Activated CD8-positive, alpha-beta T cell treated with anti-CD3 and anti-CD28 coated beads, Interleukin-2, amount 10 ng/mL, durations not matched to agents 7 days and 5 days (primary cell): ENCODE data around the gene PTPRE. TPM values are rescaled to one million over a fixed set of nuclear protein-coding genes. Genes with fewer than 3 reads are reported as not detected.

Experiments used
- ATAC-seq: fragments of 150-1000 bp; cut with Tn5 transposase; one replicate; pipeline ENCODE4 v1.10.0; 2021; ENCODE audit warnings: moderate library complexity
- CTCF ChIA-PET: fragments of 350-600 bp; sonication (Branson Sonifier 250); formaldehyde crosslinking; loops from one replicate; lab custom pipeline; 2021; ENCODE audit warnings: antibody characterized with exemption; lab: Charles Lee
- POLR2A ChIA-PET: fragments of 350-600 bp; sonication (Branson Sonifier 250); formaldehyde crosslinking; loops from one replicate; lab custom pipeline; 2021; ENCODE audit warnings: antibody characterized with exemption; lab: Charles Lee
- DNase-seq: peaks from one replicate; pipeline ENCODE4 v3.0.0-alpha.2; 2020
- H3K27ac Mint-ChIP-seq: one replicate; pipeline ENCODE4 v1.8.0; 2021; ENCODE audit warnings: mild to moderate bottlenecking, mixed read lengths
- H3K27me3 Mint-ChIP-seq: one replicate; pipeline ENCODE4 v1.8.0; 2021; ENCODE audit warnings: low read depth, mixed read lengths
- H3K36me3 Mint-ChIP-seq: one replicate; pipeline ENCODE4 v1.8.0; 2021; ENCODE audit warnings: low read depth, mixed read lengths
- H3K4me1 Mint-ChIP-seq: one replicate; pipeline ENCODE4 v1.8.0; 2021; ENCODE audit warnings: low read depth, mixed read lengths
- H3K4me3 Mint-ChIP-seq: one replicate; pipeline ENCODE4 v1.8.0; 2021; ENCODE audit warnings: mild to moderate bottlenecking, mixed read lengths
- H3K9me3 Mint-ChIP-seq: one replicate; pipeline ENCODE4 v1.8.0; 2022; ENCODE audit warnings: mixed read lengths; ENCODE audit not compliant: insufficient read depth
- total RNA-seq, 2 experiments: library from RNA; stranded (reverse); gene quantifications; one replicate each; pipeline ENCODE4 v1.2.3, GENCODE V29; 2021

Gene PTPRE
- total RNA-seq, 2 experiments from 2014 or later: 21.4 to 24.5 TPM

DNA sequence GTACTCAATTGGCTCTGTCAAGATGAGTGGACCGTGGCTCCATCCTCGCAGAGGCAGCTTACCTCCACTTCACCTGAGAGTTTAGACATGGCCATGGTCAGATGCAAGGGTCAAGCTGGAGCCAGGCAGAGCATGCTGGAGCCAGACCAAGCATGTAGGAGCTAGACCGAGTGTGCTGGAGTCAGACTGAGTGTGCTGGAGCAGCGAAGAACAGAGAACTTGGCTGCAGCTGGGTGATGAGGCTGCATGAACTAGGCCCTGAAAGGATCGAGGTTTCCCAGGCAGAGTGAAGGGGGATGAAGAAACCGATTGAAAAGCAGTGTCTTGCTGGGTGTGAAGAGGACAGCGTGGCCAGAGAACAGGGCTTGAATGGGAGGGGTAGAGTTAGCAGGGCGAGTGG is 133.2 kb downstream of the PTPRE start:
- Mint-ChIP-seq H3K27ac (no peak overlapping the region), H3K27me3 (no peaks in the 10 kb centered on the region), H3K4me1 (peaks cover 11% of the 10 kb centered on the region), H3K4me3 (no peak overlapping the region), H3K9me3 (no peaks in the 10 kb centered on the region), H3K36me3 (no peaks in the 10 kb centered on the region)
- DNase-seq (no peak), ATAC-seq (no peak)
- ChIA-PET CTCF (interaction anchor here (2.2 kb wide), 1 partner anchor 29 kb away, joined by 14 read pairs; no protein-coding TSS in a partner anchor), POLR2A (interaction anchor here (1.2 kb wide), 1 partner anchor 23 kb away, joined by 4 read pairs; no protein-coding TSS in a partner anchor)

DNA sequence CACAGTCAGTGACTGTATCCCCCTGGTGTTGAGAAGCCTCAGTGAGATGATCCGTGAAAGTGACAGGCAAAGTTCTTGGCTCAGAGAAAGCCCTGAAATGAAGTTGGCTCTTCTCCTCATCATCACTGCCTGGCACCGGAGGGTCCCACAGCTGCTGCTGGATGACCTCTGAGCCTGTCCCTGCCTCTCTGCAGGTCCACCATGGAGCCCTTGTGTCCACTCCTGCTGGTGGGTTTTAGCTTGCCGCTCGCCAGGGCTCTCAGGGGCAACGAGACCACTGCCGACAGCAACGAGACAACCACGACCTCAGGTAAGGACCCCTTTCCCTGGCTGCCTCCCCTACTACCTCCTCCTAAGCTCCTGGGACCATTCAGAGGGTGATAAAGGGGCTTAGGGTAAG is 133.8 kb downstream of the PTPRE start:
- Mint-ChIP-seq H3K27ac (no peak overlapping the region), H3K9me3 (no peaks in the 10 kb centered on the region), H3K4me3 (no peak overlapping the region), H3K36me3 (no peaks in the 10 kb centered on the region), H3K4me1 (peaks cover 8% of the 10 kb centered on the region), H3K27me3 (no peaks in the 10 kb centered on the region)
- ChIA-PET POLR2A (interaction anchor here (1.2 kb wide), 1 partner anchor 22 kb away, joined by 4 read pairs; no protein-coding TSS in a partner anchor), CTCF (interaction anchor here (2.2 kb wide), 1 partner anchor 29 kb away, joined by 14 read pairs; no protein-coding TSS in a partner anchor)
- ATAC-seq (no peak), DNase-seq (no peak)

DNA sequence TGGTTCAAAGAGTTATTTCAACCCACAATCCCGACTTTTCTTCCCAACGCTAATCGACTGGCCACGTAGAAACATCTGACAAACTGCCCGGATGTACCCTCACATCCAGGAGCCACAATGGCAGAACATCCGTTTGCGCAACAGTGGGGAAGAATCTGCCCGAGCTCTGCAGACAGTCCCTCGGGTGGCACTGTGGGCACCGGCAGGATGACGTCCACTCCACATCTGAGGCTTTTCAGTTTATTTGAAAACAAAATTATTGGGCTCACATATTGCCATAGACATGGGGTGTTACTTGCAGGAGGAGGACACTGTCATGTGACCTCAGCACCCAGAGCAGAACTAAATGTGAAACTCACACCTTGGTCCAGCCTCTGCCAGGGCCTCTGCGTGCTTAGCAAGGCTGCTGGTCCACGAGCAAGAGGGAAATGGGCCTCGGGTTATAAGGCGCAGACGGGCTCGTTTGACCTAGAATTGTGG is 135.3 kb downstream of the PTPRE start:
- ATAC-seq: no peak
- no peak for DNase-seq
- POLR2A ChIA-PET: no interaction called here
- Mint-ChIP-seq H3K27me3 (no peaks in the 10 kb centered on the region), H3K9me3 (no peaks in the 10 kb centered on the region), H3K27ac (no peak overlapping the region), H3K4me3 (no peak overlapping the region), H3K36me3 (no peaks in the 10 kb centered on the region), H3K4me1 (peaks cover 18% of the 10 kb centered on the region)
- CTCF ChIA-PET: interaction anchor here (0.9 kb wide), 1 partner anchor 31 kb away, joined by 3 read pairs; no protein-coding TSS in a partner anchor

DNA sequence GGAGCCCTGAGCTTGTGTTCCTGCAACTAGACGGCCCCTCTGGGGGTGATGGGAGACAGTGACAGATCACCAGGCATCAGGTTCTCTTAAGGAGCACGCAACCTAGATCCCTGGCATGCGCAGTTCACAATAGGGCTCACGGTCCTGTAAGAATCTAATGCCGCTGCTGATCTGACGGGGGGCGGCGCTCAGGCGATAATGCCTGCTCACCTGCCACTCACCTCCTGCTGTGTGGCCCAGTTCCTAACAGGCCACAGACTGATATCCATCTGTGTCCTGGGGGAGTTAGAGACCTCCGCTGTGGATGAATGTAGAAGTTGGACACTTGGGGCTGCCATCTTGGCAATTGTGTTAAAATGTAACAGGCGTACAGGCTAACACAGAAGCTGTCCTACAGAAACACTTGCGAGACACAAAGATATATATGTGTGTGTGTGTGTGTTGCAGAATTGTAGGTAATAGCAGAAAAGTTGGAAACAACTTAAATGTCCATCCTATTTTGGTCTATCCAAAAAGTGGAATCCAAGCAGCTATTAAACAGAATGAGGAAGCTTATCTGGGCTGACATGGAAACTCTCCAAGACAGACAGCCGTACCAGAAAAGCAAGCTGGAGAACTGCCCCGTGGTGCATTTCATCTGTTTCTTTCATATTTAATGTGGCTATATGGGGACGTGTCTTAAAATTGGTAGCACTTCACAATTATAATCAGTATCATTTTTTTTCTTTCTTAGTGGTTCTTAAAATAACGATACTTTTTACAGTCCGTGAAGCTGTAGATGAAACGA is 136.5 kb downstream of the PTPRE start:
- POLR2A ChIA-PET: interaction anchor here (0.7 kb wide), 1 partner anchor 21 kb away, joined by 3 read pairs; no protein-coding TSS in a partner anchor

DNA sequence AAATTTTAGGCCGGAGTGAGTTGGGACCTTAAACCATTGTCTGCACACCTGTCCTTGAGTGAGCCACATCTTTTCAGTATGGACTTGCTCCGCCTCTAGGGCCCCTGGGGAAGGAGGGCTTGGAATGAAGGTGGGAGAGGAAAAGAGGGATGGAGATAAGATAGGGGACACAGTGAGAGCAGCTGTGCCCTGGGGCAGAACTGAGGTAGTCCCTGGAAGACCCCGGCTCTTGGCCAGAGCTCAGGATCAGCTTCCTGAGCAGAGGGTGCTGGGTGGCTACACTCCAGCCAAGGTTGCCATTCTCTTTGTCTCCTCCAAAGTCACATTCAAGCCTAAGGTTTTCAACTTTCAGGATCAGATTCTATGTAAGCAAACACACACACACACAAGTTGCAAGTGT is 137.3 kb downstream of the PTPRE start:
- Mint-ChIP-seq H3K36me3 (peaks cover 10% of the 10 kb centered on the region), H3K27ac (peak overlapping the region; percentile 11), H3K27me3 (no peaks in the 10 kb centered on the region), H3K9me3 (no peaks in the 10 kb centered on the region), H3K4me3 (no peak overlapping the region), H3K4me1 (peaks cover 32% of the 10 kb centered on the region)
- ChIA-PET POLR2A (interaction anchor here (0.7 kb wide), 1 partner anchor 21 kb away, joined by 3 read pairs; no protein-coding TSS in a partner anchor), CTCF (interaction anchor here (0.6 to 6.2 kb wide), 3 partner anchors 8 to 26 kb away, joined by 3 to 87 read pairs (median 3); no protein-coding TSS in a partner anchor)
- DNase-seq (no peak), ATAC-seq (no peak)

More for the DNA sequence above, 136.5 kb downstream of the PTPRE start:
- no peaks in the 10 kb centered on the region for H3K27me3 Mint-ChIP-seq
- H3K27ac Mint-ChIP-seq: no peak overlapping the region
- ATAC-seq: no peak
- peaks cover 6% of the 10 kb centered on the region for H3K36me3 Mint-ChIP-seq
- no peaks in the 10 kb centered on the region for H3K9me3 Mint-ChIP-seq
- peaks cover 24% of the 10 kb centered on the region for H3K4me1 Mint-ChIP-seq
- no peak overlapping the region for H3K4me3 Mint-ChIP-seq
- CTCF ChIA-PET: interaction anchor here (0.6 to 6.2 kb wide), 3 partner anchors 7 to 26 kb away, joined by 3 to 87 read pairs (median 3); no protein-coding TSS in a partner anchor
- DNase-seq: no peak

DNA sequence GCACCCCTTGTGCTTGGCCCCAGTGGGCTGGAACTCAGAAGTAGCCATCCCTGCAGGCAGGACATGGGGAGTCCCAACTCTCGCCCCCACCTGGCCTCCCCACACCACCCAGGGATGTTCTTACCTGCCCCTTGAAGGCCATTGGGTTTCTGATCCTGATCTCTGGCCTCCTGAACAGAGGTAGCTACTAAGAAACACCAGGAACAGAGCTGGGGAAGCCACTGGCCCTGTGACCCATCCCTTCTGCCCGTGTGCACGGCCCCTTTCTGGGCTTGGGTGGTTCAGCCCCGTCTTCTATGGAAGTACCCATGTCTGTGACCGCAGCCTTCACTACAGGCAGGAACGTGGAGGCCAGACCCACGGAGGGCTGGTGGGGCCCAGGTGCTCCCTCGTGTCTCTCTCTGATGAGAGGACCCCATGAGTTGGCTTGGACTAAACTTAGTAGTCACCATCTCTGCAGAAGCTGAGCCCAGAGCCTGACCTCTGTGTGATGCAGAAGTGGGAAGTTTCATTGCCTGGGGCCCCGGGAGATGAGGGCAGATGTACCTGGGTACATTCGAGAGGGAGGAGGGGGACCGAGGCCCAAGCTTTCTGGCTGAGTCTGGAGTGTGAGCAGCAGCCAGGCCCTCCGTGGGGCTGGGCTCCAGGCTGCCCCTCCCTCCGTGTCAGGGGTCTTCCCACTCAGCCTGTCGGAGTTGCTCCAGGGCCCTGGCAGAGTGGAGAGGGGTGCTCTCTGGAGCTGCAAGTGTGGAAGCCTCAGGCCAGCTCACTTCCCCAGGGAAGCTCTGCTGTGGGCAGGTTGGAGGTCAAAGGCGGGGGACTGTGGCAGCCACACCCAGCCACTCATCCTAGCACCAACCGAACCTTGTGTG is 138.3 kb downstream of the PTPRE start:
- H3K4me3 Mint-ChIP-seq: no peak overlapping the region
- H3K27ac Mint-ChIP-seq: peak overlapping the region; percentile 57
- ChIA-PET CTCF (interaction anchor here (0.9 to 6.2 kb wide), 2 partner anchors 9 to 24 kb away, joined by 3 to 87 read pairs; no protein-coding TSS in a partner anchor), POLR2A (no interaction called here)
- ATAC-seq (no peak), DNase-seq (no peak)
- peaks cover 41% of the 10 kb centered on the region for H3K4me1 Mint-ChIP-seq
- peaks cover 18% of the 10 kb centered on the region for H3K36me3 Mint-ChIP-seq
- no peaks in the 10 kb centered on the region for H3K27me3 Mint-ChIP-seq
- no peaks in the 10 kb centered on the region for H3K9me3 Mint-ChIP-seq

DNA sequence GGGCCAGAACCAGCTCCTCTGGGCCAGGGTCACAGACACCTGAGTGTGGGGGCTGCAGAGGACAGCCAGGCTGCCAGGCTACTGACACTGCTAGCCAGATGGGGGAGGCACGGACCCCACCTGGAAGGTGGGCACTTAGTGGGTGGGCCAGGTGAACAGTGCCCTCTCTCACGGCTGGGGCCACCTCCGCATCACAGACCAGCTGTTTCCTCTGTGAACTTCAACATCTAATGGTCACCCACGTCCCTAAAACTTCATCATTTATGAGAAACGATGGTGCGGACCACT is 138.9 kb downstream of the PTPRE start:
- ChIA-PET CTCF (interaction anchor here (0.9 to 6.2 kb wide), 4 partner anchors 10 to 24 kb away, joined by 3 to 87 read pairs (median 58); no protein-coding TSS in a partner anchor), POLR2A (no interaction called here)
- Mint-ChIP-seq H3K9me3 (no peaks in the 10 kb centered on the region), H3K4me1 (peaks cover 47% of the 10 kb centered on the region), H3K4me3 (no peak overlapping the region), H3K27me3 (no peaks in the 10 kb centered on the region), H3K36me3 (peaks cover 24% of the 10 kb centered on the region), H3K27ac (peak overlapping the region; percentile 85)
- ATAC-seq: no peak
- no peak for DNase-seq

DNA sequence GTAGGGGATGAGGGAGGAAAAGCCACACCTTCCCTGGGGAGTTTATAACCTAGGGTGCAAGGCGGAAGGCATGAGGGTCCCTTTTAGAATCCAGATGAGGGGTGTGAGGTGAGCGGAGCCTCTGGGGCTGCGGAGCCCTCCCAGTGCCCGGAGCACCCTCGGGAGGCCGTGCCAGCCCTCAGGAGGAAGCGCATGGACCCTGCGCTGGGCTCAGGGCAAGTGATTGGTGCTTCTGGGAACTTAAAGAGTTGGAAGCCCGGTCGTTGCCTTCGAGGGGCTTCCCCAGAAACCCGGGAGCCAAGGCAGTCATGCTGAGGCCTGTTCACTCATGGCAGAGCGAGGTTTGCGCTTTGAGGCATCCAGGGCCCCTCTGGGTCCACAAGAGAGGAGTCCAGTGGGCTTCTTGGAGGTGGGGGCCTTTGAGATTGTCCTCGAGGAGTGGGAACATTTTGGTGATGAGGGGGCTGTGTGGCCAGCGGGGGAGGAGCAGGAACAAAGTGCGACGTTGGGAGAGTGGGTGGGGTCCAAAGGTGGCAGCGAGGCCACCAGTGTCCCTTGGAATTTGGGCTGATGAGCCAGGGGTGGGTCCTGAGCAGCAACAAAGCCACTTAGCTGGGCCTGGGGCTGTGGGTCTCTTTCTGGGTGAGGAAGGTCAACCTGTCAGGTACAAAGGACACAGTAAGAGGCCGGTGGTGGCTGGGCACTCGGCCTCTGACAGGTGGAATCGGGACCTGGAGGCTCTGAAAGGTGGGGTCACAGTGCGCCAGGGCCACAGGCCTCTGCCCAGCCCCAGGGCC is 139.5 kb downstream of the PTPRE start:
- H3K27ac Mint-ChIP-seq: peak overlapping the region; percentile 85
- H3K27me3 Mint-ChIP-seq: no peaks in the 10 kb centered on the region
- ChIA-PET CTCF (interaction anchor here (0.8 to 6.2 kb wide), 6 partner anchors 10 to 139 kb away, joined by 3 to 87 read pairs (median 28); partner anchors contain the start of gene PTPRE), POLR2A (interaction anchor here (1.4 to 4.3 kb wide), 4 partner anchors 11 to 80 kb away, joined by 4 to 145 read pairs (median 10); partner anchors contain the start of gene MKI67)
- H3K36me3 Mint-ChIP-seq: peaks cover 29% of the 10 kb centered on the region
- peak overlapping the region; percentile 43 for H3K4me3 Mint-ChIP-seq
- ATAC-seq (no peak), DNase-seq (no peak)
- H3K9me3 Mint-ChIP-seq: no peaks in the 10 kb centered on the region
- H3K4me1 Mint-ChIP-seq: peaks cover 51% of the 10 kb centered on the region

DNA sequence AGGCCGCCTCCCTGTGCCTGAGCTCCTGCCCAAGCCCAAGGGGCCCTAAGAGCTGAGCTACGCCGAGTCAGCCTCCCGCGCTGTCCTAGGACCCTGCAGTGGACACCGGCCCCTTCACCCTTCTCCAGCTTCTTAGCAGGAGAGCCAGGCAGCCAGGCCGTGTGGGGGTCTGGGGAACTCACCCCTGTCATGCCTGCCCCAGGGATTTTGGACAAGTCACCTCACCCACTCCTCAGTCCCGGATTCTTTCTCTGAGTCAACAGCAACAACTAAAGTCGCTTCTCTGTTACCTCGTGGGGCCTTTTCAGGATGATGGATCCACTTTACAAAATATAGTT is 140.0 kb downstream of the PTPRE start:
- no peak for ATAC-seq
- H3K4me3 Mint-ChIP-seq: peak overlapping the region; percentile 84
- H3K27me3 Mint-ChIP-seq: no peaks in the 10 kb centered on the region
- DNase-seq: no peak
- POLR2A ChIA-PET: interaction anchor here (1.4 to 4.3 kb wide), 5 partner anchors 11 to 79 kb away, joined by 4 to 145 read pairs (median 9); partner anchors contain the start of gene MKI67
- H3K27ac Mint-ChIP-seq: peak overlapping the region; percentile 93
- H3K4me1 Mint-ChIP-seq: peaks cover 53% of the 10 kb centered on the region
- CTCF ChIA-PET: interaction anchor here (0.8 to 6.2 kb wide), 7 partner anchors 11 to 140 kb away, joined by 3 to 87 read pairs (median 4); partner anchors contain the start of gene PTPRE
- H3K9me3 Mint-ChIP-seq: no peaks in the 10 kb centered on the region
- peaks cover 33% of the 10 kb centered on the region for H3K36me3 Mint-ChIP-seq

DNA sequence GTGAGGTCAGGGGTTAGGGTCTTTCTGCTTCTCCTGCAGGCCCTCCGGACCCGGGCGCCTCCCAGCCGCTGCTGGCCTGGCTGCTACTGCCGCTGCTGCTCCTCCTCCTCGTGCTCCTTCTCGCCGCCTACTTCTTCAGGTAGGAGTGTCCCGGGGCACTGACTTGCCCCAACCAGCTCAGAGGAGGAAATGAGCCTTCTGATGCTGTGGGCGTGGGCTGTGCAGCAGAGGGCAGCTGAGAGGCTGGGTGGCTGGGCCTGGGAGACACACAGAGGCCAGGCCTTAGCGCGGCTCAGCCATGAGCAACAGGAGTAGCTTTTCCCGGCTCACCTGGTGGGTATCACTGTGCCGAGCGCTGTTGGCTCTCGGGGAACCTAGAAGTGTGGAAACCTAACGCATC is 140.4 kb downstream of the PTPRE start:
- ATAC-seq (peak; percentile 100), DNase-seq (peak; percentile 93)
- peaks cover 53% of the 10 kb centered on the region for H3K4me1 Mint-ChIP-seq
- H3K27me3 Mint-ChIP-seq: no peaks in the 10 kb centered on the region
- CTCF ChIA-PET: interaction anchor here (0.8 to 6.2 kb wide), 12 partner anchors 11 to 140 kb away, joined by 3 to 87 read pairs (median 4); partner anchors contain the start of gene PTPRE
- H3K36me3 Mint-ChIP-seq: peaks cover 37% of the 10 kb centered on the region
- H3K27ac Mint-ChIP-seq: peak overlapping the region; percentile 93
- H3K9me3 Mint-ChIP-seq: no peaks in the 10 kb centered on the region
- POLR2A ChIA-PET: interaction anchor here (0.7 to 4.3 kb wide), 8 partner anchors 12 to 141 kb away, joined by 3 to 145 read pairs (median 6); partner anchors contain the start of gene MKI67
- H3K4me3 Mint-ChIP-seq: peak overlapping the region; percentile 84
